T-helper 22 cell (primary cell): Measurements from ENCODE around the gene RYR3.

Source experiments
- DNase-seq: peaks from one replicate; pipeline ENCODE4 v3.0.0-alpha.2; 2020; ENCODE audit warnings: low read depth

RYR3 gene

GRCh38 chr15:33310481-33311311 is at the start of gene RYR3:
RYR3 (plus strand) TSS chr15:33310967; CDS start chr15:33311046, 79 bp downstream.
- DNase-seq: no peak

DNA sequence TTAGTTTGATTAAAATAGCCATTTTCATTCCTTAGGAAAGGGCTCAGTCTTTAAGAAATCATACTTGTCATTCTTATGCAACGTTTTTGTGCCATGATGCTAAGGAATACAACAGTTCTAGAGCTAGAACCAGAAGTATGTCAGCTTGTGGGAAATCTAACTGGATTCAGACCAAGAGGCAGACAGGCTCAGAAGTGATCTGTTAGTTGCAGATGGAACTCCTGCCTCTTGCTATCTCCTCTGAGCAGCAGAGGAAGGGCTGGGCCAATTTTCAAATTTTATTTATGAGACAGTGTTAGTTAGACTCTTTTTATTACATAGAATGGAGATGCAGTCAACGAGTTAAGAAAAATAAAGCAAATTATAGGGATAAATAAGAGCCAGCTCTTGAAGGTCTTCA is 48.5 kb upstream of the RYR3 start:
- no peak for DNase-seq

- no peak for DNase-seq
These were observed 33.1 kb upstream of the RYR3 start for GRCh38 chr15:33277689-33278088.

DNA sequence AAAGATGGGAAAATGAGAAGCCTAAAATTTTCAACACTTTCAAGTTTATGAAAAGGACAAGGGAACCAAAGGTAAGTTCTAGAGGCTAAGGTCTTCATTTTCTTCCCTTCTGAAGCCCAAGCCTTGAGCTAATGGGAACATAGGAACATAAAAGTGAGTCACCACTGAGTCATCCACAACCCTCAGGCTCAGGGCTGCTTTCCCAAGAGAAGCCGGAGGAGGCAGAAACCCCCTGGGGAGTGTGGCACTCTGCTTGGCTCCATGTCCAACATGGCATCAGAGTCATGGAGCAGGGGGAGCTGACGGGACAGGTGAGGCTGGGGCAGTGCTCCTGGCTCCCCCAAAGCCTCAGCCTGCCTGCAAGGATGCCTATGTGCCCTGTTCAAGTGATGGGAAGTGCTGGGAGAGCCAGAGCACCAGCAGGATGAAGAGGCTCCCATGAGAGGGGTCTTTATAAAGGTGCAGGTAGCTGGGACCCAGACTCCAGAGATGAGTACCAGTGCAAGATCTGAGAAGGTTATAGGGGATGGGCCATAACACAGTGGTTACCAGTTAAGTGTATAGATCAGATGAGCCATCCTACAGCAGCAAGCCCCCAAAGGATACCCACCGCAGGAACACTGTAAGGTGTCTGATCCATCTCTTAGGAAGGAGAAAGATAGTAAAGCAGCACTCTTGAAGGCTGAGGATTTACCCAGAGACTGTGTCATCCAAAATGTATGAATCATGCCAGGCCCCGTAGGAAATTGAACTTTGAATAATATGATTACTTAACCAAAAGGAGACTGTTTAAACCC is 31.8 kb upstream of the RYR3 start:
- no peak for DNase-seq

DNA sequence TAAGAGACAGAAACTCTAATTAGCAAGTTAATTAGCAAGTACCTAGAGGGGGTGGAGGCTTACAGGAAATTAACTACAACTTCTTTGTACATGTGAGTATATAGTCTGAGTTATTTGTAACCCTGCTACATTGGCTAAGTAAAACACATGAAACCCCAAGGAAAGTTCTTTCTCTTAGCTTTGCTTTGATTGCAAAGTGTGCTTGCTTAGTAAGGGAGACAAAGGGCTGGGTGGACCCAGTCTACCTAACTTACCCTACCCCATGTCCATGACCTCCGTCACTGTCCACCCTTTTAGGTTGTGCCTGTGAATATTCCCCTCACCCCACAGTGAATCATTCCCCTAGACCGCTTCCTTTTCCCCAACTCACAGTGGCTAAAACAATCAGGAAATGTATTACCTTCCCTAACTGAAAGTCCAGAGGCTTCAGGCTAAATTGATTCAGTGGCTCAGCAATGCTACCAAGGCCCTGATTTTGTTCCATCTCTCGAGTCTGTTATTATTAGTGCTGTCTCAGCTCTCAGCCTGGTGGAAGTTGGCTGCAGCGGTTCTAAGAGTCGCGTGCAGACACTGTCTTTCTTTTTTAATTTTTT is 31.1 kb upstream of the RYR3 start:
- no peak for DNase-seq

DNA sequence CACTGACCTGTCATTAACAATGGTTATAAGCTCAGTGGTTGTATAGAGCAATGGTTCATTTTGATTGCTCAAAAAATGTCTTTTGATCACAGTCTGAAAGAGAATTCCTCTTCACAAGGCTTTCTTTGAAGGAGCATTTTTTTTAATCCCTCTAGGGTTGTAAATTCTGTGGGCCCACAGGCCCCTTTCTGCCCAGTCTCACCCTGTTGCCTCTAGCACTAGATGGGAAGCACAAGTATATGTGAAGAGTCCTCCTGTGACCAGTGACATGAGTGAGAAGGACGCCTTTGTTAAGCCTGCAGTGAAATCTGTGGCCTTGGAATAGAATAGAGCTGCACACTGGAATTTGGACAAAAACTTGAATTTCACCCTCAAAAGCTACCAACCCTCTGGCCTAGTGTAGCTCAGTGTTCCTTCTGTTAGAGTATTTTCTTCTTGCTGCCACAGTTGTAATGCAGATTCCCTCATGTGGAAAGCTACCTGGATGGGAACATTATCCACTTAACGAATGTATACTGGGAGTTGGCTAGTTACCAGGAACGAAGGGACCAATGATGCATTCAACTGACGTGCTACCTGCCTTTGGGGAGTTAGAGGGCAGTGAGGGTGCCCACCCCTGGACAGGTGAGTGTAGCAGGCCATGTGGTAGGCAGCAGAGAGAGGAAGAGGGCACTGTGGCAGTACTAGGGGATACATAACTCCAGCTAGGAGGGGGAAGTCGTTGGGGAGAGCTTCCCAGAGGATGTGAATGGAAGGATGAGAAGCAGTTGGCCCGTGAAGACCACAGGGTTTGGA is 28.3 kb upstream of the RYR3 start:
- no peak for DNase-seq

DNA sequence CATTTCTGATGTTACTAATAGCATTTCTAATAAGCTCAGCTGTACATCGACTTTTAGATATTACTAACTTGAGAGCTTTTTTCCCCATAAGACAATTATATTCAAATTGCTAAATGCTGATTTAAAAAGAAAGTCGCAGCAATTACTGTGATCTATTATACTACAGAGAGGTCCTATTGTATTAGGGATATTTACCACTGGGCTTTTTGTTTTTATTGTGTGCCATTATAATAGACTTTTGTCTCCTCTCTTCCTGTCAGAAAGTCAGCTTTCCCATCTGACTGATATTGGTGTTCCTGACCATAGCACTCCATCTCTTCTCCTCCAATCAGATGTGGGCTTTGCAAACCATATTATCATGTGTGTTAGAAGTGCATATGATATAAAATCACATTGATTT is 27.2 kb upstream of the RYR3 start:
- no peak for DNase-seq

- DNase-seq: no peak
These were observed 26.4 kb upstream of the RYR3 start for GRCh38 chr15:33284336-33284735.

GRCh38 chr15:33292717-33293307 is 18.0 kb upstream of the RYR3 start:
- no peak for DNase-seq

- DNase-seq: no peak
These were observed 16.9 kb upstream of the RYR3 start for GRCh38 chr15:33293713-33294334.

- DNase-seq: no peak
These were observed 14.7 kb upstream of the RYR3 start for GRCh38 chr15:33296050-33296449.

- DNase-seq: no peak
These were observed 13.9 kb upstream of the RYR3 start for GRCh38 chr15:33296856-33297255.

DNA sequence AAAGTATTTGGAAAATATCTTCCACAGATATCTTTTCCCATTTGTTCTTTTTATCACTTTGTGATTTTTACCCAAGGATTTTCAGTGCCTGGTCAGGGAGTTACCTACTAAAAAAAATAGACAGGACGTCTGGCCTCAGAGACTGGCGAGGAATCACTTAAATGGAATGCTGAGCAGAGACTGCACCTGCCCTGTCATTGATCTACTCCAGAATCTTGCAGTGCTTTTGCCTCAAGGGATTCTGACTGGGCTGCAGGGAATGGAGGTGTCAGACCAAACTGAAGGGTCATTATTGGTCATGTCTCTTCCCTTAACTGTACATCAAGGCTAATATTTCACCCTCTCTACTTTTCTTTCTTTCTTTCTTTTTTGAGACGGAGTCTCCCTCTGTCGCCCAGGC is 12.1 kb upstream of the RYR3 start:
- no peak for DNase-seq

- DNase-seq: no peak
These were observed 5.8 kb upstream of the RYR3 start for GRCh38 chr15:33304924-33305323.

- no peak for DNase-seq
These were observed 1.0 kb upstream of the RYR3 start for GRCh38 chr15:33309602-33310276.

DNA sequence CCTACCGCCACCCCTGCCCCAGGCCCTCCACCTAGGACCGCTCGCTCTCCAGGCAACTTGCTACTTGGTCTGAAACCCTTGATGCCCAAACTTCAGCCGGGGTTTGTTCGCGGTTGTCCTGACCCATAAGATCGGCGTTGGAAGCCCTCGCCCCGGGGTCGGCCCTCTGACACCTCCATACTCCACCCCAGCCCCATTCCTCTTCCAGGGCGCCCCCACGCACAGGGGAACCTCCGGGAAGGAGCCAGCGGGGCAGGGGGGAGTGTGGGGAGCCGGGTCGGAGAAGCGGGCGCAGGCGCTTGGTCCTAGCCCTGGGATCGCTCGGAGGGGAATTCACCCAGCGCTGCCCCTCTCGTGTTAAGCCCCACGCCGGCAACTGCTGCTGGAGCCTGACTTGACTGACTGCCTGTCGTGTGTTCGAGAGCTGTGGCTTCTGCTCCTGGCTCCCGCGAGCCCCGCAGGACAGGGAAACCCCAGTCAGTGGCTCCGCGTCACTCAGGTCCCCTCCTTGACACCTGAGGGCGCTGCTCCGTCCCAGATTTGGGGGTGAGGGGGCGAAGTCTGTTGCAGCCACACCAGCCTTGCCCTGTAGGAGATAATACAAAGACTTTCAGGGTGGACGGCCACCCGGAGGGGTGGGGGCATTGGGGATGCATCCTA is 675 bp downstream of the RYR3 start:
- DNase-seq: no peak

GRCh38 chr15:33313491-33313890 is 2.7 kb downstream of the RYR3 start:
- no peak for DNase-seq

GRCh38 chr15:33314069-33314468 is 3.3 kb downstream of the RYR3 start:
- no peak for DNase-seq

DNA sequence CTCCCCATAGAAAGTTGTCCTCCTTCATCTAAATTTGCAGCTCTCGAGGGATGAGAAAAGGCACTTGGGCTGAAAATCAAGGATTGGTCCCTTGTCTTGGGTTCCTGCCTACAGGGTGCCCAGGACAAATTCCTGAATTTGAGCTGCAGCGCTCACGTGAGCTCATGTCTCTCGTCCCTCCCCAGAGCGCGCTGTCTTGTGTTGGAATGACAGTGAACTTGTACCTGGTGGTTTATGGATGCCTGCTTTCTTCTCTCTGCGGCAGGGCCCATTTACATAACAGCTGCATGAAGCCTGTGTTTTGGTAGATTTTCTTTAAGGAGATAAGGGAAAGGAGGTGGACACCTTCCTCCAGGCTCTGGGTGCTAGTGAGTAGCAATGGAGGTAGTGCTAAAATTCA is 4.3 kb downstream of the RYR3 start:
- DNase-seq: no peak

DNA sequence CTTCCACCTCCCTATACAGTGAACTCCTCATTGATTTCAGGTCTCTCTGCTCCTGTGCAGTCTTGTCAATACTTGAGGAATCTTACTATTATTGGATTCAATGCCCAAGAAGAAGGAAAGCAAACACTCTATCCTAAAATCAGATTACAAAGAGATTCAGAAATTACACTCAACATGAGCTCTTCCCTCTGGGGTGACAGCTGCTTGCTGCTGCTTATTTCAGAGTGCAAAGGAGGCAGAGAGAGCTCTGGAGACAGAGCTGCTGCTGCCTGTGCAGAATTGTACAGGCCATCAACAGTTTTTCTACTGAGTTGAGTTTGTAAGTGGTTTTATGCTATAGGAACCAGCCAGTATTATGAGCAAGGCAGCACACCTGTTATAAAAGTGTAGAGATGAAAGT is 7.1 kb downstream of the RYR3 start:
- no peak for DNase-seq
